ENCODE measurements around the gene SLITRK5. TPM values are rescaled to one million over a fixed set of nuclear protein-coding genes. Genes with fewer than 3 reads are reported as not detected.

The SLITRK5 gene
- total RNA-seq, 1 donor from 2014 or later = under 0.01 TPM

- Histone ChIP-seq H3K4me3 (ENCODE audit: low read depth, low read length) (peak overlapping the region; percentile 54), H3K27me3 (ENCODE audit: control insufficient read depth, insufficient read depth, low read length) (peaks cover 57% of the 10 kb centered on the region), H3K36me3 (ENCODE audit: control insufficient read depth, insufficient read depth, low read length) (no peaks in the 10 kb centered on the region)
- DNase-seq (ENCODE audit: low read depth) = no peak
- TF ChIP-seq CTCF (IDR thresholded peaks at IDR 0.05; ENCODE audit: insufficient read depth, low read length, poor library complexity, severe bottlenecking) = no peak
Observed at GRCh38 chr13:87677043-87677495, 5.9 kb downstream of the SLITRK5 start.

DNA sequence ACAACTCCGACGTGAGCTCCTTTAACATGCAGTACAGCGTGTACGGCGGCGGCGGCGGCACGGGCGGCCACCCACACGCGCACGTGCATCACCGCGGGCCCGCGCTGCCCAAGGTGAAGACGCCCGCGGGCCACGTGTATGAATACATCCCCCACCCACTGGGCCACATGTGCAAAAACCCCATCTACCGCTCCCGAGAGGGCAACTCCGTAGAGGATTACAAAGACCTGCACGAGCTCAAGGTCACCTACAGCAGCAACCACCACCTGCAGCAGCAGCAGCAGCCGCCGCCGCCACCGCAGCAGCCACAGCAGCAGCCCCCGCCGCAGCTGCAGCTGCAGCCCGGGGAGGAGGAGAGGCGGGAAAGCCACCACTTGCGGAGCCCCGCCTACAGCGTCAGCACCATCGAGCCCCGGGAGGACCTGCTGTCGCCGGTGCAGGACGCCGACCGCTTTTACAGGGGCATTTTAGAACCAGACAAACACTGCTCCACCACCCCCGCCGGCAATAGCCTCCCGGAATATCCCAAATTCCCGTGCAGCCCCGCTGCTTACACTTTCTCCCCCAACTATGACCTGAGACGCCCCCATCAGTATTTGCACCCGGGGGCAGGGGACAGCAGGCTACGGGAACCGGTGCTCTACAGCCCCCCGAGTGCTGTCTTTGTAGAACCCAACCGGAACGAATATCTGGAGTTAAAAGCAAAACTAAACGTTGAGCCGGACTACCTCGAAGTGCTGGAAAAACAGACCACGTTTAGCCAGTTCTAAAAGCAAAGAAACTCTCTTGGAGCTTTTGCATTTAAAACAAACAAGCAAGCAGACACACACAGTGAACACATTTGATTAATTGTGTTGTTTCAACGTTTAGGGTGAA is 6.6 kb downstream of the SLITRK5 start:
- no peak for DNase-seq (ENCODE audit: low read depth)
- no peak for TF ChIP-seq CTCF (IDR thresholded peaks at IDR 0.05; ENCODE audit: insufficient read depth, low read length, poor library complexity, severe bottlenecking)
- Histone ChIP-seq H3K27me3 (ENCODE audit: control insufficient read depth, insufficient read depth, low read length) (peaks cover 52% of the 10 kb centered on the region), H3K36me3 (ENCODE audit: control insufficient read depth, insufficient read depth, low read length) (no peaks in the 10 kb centered on the region), H3K4me3 (ENCODE audit: low read depth, low read length) (peak overlapping the region; percentile 54)

DNA sequence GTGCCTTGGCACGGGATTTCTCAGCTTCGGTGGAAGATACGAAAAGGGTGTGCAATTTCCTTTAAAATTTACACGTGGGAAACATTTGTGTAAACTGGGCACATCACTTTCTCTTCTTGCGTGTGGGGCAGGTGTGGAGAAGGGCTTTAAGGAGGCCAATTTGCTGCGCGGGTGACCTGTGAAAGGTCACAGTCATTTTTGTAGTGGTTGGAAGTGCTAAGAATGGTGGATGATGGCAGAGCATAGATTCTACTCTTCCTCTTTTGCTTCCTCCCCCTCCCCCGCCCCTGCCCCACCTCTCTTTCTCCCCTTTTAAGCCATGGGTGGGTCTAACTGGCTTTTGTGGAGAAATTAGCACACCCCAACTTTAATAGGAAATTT is 7.2 kb downstream of the SLITRK5 start:
- H3K4me3 ChIP-seq (ENCODE audit: low read depth, low read length) = peak overlapping the region; percentile 54
- H3K36me3 ChIP-seq (ENCODE audit: control insufficient read depth, insufficient read depth, low read length) = no peaks in the 10 kb centered on the region
- H3K27me3 ChIP-seq (ENCODE audit: control insufficient read depth, insufficient read depth, low read length) = peaks cover 45% of the 10 kb centered on the region
- no peak for TF ChIP-seq CTCF (IDR thresholded peaks at IDR 0.05; ENCODE audit: insufficient read depth, low read length, poor library complexity, severe bottlenecking)
- DNase-seq (ENCODE audit: low read depth) = no peak

- H3K4me3 ChIP-seq (ENCODE audit: low read depth, low read length) = no peak overlapping the region
- TF ChIP-seq CTCF (IDR thresholded peaks at IDR 0.05; ENCODE audit: insufficient read depth, low read length, poor library complexity, severe bottlenecking) = peak; percentile 47
- H3K36me3 ChIP-seq (ENCODE audit: control insufficient read depth, insufficient read depth, low read length) = no peaks in the 10 kb centered on the region
- DNase-seq (ENCODE audit: low read depth) = no peak
- peaks cover 31% of the 10 kb centered on the region for H3K27me3 ChIP-seq (ENCODE audit: control insufficient read depth, insufficient read depth, low read length)
Observed at GRCh38 chr13:87680298-87680697, 9.1 kb downstream of the SLITRK5 start.

DNA sequence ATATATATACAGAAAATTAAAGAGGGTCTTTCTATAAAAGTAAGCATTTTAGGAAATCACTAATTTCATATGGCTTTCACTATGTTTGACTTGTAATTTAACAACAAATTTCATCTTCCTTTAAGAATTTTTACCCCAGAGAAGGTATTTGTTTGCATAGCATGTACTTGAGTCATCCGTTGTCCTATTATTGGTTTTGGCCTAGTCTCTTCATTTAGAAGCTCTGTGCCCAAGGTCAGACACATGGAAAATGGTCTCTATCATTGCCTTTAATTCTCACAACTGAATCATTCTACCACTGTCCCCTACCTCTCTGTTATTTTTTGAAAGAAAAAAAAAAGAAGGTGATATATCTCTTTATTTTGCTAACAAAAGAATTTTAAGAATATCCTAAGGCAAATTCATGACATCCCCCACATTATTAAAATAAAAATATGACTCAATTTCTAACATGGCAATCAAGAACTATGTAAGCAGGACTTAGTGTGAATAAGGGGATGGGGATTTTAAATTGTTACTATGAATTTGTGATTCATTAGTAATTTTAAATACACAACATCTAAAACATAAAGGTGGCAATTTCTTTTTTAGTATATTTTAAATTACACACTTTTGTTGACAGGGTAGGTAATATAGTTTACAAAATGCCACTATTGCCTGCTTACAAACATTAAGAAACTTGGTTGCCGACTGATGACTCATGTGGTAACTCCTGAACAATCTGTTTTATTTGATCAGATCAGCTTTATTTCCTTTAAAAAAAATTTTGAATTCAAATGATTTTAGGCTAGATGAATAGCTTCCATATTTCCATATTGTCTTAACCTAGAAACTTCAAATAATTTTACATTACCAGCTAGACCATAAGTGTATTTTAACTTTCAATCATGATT is 13.9 kb downstream of the SLITRK5 start:
- H3K36me3 ChIP-seq (ENCODE audit: control insufficient read depth, insufficient read depth, low read length) = no peaks in the 10 kb centered on the region
- DNase-seq (ENCODE audit: low read depth) = no peak
- H3K27me3 ChIP-seq (ENCODE audit: control insufficient read depth, insufficient read depth, low read length) = no peaks in the 10 kb centered on the region
- H3K4me3 ChIP-seq (ENCODE audit: low read depth, low read length) = no peak overlapping the region
- TF ChIP-seq CTCF (IDR thresholded peaks at IDR 0.05; ENCODE audit: insufficient read depth, low read length, poor library complexity, severe bottlenecking) = no peak
